NCI-H446 (cell line): Measurements from ENCODE around the gene PPA1.
"Not testable (repeated sequence)": the region's sequence is repeated elsewhere in the genome, so short reads cannot be mapped to it uniquely, and the experiment has no call there.

Experiments
- DNase-seq, 2 experiments: peaks; one replicate each; lab custom pipeline; 2025; lab: John Stamatoyannopoulos, UW

Gene PPA1

DNA sequence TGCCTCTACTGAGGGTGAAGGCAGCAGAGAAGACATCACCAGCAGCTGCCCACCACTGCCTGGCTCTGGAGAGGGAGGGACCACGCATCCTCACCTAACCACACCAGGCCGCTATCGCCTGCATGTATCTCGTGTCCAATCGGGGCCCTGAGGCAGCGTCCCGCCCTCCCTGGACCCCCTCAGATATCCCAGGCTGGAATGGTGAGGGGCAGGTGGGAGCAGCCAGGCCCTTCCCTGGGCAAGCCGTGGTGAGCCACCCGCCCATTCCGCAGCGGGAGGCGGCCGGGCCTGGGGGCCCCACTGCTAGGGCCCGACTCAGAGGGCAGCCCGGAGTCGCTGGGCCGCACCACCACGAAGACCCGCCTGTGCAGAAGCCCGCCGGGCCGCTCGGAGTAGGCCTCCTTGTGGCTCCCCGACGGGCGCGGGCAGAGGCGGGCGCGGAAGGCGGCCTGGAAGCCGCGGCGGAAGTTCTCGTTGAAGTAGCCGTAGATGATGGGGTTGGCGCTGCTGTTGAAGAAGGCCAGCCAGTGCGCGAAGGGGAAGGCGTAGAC is 21.6 kb upstream of the PPA1 start:
- no peak for DNase-seq

DNA sequence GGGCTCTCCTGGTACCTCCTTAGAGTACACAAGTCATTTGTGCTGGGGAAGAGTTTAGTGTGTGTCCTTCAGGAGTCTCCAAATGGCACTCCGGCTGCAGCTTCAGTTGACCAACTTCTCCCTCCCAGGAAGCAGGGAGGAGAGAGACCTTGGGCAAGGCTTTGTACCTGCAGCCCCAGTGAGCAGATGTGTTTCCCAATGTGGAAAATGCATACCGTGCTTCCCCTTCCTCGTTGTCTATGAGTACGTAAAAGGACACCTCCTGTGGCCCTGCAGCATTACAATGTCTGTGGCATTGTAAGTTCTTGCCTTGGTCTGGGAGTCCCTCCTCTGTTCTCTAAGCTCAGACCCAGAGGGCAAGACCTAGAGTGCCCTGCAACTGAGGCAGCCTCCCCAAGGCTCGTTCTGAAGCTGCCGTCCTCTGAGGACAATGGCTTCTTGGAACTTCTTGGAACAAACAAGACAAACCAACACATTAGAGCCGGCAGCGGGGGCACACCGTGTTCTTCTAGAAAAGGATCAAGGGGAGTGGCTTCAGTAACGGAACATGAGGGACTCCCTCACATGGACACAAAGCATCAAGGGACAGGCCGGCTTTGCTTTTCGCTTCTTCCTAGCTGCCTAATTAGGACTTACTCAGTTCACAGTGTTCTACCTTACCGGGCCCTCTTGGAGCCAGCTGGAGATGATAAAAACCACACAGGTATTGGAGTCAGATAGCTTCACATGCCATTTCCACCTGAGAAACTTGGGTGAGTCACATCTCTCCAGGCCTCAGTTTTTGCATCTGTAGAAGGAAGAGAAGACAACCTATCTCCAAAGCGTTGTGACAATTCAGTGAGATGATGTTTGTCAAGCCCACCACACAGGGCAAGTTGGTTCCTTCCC is 20.9 kb upstream of the PPA1 start:
- no peak for DNase-seq

DNA sequence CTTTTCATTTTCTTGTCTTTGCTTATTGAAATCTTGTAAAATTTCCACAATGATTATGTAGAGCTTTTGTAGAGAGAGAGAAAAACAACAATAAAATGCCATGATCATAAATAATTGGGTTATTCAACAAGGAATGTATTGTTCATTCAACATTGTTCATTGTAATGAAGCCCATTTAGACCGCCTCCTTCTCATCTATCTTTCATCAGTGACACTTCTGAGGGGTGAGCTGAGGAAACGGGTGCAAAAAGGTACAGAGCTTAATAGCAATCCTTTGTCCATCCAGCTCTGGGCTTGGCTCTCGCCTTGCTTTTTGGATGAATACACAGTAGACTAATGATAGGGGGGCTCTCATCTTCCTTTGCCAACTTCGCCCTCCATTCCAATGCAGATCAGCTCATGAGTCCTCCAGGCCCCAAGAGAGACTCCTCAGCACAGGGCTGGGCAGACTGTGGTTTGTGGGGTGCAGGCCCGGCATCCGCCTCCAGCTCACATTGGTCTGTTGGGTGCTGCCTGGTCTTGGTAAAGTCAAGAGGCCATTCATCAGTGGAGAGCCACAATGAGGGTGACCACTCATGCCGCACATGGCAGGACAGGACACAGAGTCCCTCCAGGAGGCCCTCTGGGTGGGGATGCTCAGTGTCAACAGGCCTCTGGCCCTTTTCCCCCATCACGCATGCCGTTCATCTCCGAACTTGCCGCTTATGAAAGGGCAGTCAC is 17.9 kb upstream of the PPA1 start:
- no peak for DNase-seq

DNA sequence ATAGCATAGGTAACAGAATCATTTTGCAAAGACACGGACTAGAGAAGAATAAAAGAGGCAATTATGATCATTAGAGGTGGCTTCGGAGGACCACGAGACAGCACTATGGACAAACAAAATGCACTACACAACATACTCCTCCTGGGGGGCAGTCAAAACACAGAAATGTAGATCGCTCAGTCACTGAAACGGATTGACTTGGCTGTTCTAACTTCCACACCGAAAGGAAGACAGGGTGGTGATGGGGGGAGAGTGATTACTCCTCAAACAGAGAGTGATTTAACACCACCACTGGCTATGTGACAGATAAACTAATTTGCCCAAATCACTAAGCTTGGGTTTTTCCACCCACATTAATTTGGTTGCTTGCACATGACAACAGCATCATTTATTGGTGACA is 14.1 kb upstream of the PPA1 start:
- DNase-seq = no peak

DNA sequence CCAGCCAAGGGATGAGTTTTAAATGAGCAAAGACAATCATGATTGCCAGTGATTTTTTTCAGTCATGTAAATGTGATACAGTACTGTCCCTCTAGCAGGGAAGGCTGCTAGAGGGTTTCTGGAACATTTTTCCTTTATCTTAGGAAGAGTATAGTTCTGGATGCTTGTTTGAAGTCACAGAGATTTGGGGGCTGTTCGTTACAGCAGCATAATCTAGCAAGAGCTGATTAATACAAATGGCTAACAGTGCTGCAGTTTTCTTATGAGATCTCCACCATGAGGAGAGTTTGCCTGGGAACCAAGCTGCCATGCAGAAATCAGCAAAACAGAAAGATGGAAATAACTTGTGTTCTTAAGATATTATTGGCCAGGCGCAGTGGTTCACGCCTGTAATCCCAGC is 7.9 kb upstream of the PPA1 start:
- DNase-seq = no peak

DNA sequence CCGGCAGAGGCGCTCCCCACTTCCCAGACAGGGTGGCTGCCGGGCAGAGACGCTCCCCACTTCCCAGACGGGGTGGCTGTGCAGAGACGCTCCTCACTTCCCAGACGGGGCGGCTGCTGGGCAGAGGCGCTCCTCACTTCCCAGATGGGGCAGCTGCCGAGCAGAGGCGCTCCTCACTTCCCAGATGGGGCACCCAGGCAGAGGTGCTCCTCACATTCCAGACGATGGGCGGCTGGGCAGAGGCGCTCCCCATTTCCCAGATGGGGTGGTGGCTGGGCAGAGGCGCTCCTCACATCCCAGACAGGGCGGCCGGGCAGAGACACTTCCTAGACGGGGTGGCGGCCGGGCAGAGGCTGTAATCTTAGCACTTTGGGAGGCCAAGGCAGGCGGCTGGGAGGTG is 6.8 kb upstream of the PPA1 start:
- not testable (repeated sequence) for DNase-seq

DNA sequence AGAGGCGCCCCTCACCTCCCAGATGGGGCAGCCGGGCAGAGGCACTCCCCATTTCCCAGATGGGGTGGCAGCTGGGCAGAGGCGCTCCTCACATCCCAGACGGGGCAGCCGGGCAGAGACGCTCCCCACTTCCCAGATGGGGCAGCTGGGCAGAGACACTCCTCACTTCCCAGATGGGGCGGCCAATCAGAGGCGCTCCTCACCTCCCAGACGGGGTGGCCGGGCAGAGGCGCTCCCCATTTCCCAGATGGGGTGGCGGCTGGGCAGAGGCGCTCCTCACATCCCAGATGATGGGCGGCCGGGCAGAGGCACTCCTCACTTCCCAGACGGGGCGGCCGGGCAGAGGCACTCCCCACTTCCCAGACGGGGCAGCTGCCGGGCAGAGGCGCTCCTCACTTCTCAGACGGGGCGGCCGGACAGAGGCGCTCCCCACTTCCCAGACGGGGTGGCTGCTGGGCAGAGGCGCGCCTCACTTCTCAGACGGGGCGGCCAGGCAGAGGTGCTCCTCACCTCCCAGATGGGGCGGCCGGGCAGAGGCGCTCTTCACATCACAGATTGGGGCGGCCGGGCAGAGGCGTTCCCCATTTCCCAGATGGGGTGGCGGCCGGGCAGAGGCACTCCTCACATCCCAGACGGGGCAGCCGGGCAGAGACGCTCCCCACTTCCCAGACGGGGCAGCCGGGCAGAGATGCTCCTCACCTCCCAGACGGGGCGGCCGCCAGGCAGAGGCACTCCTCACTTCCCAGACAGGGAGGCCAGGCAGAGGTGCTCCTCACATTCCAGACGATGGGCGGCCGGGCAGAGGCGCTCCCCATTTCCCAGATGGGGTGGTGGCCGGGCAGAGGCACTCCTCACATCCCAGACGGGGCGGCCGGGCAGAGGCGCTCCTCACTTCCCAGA is 6.1 kb upstream of the PPA1 start:
- DNase-seq = not testable (repeated sequence)

DNA sequence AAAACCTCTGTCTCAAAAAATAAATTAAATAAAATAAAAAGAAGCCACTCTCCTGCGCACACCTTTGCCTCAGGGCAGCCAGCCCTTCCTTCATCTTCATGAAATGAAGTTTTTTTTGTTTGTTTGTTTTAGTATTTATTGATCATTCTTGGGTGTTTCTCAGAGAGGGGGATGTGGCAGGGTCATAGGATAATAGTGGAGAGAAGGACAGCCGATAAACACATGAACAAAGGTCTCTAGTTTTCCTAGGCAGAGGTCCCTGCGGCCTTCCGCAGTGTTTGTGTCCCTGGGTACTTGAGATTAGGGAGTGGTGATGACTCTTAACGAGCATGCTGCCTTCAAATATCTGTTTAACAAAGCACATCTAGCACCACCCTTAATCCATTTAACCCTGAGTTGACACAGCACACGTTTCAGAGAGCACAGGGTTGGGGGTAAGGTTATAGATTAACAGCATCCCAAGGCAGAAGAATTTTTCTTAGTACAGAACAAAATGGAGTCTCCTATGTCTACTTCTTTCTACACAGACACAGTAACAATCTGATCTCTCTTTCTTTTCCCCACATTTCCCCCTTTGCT is 4.8 kb upstream of the PPA1 start:
- DNase-seq = not testable (repeated sequence)

DNA sequence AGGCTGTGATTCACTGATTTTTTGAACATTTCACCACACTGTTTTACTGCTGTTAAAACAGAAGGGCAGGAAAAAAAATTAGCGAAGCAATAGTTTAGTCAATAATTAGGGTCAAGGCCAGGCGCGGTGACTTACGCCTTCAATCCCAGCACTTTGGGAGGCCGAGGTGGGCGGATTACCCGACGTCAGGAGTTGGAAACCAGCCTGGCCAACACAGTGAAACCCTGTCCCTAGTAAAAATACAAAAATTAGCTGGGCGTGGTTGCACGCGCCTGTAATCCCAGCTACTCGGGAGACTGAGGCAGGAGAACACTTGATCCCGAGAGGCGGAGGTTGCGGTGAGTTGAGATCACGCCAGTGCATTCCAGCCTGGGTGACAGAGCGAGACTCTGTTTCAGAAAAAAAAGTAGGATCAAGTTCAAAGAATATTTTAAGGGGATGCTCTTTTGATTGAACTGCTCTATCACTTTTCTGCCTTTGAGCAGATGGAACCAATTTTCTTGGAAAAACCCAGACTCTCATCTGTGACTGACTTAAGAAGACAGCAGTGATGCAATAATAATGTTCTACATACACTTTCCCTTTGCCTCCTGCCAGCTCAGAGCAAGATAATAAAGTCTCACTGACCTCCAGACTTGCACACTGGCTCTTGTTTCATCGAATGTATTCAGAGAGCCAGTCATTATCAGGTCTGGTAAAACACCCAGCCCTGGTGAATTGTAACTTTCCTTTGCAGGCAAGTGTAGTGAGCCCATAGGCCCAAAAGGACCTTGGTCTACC is 1.6 kb upstream of the PPA1 start:
- no peak for DNase-seq

DNA sequence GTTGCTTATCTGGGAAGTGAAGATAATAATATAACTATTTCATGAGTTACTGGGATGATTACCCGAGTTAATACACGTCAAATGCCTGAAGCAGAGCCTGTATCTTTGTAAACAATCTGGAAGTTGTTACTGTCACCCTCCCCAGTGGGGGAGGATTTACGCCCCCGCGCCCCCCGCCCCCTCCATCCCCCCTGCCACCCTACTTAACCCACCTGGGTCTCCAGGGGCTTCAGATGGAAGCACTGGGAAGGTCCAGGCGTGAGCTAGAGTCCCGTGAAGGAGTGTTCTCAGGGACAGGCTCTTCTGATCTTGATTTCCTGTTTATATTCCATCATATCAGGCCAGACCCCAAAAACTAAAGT is 691 bp upstream of the PPA1 start:
- DNase-seq = no peak

DNA sequence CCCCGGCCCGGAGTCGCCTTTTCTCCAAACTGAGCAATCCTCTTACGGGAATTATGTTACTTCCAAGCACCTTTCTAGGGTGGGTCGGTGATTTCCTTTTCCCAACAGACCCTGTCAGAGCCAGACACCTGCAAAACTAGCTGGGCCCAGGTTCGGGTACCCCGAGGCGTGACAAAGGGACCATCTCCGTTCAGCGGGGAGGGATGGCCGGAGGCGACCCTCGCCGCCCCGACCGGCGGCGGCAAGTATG is 445 bp downstream of the PPA1 start:
- no peak for DNase-seq

DNA sequence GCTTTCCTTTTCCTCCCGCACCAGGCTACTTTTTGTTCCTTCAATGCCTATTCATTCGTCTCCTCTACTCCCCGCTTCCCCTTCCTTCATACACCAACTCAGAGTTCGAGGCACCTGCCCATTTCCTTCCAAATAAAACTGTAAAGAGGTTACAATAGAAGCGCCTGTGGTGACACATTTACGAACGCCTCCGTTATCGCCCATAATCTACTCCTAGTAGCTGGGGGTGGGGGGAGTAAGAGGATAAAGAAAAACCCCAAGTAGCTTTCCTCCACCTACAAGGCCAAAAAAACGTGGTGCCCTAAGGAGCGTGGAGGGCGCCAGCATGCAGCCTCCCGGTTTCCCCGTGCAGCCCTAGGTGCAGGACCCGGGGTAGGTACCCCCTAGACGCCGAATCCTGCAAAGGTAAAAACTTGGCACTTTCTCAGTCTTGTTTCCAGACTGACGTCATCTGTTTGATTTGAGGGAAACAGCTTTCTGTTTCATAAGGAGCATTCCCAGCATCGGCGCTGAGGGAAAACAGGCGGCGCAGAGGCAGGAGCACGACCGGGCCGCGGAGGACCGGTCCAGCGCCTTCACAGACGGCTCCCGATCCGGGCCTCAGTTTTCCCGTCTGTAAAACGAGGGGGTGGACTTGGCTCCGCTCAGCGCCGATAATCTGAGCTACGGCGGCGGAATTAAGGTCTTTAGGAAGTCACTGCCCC is 922 bp downstream of the PPA1 start:
- no peak for DNase-seq

DNA sequence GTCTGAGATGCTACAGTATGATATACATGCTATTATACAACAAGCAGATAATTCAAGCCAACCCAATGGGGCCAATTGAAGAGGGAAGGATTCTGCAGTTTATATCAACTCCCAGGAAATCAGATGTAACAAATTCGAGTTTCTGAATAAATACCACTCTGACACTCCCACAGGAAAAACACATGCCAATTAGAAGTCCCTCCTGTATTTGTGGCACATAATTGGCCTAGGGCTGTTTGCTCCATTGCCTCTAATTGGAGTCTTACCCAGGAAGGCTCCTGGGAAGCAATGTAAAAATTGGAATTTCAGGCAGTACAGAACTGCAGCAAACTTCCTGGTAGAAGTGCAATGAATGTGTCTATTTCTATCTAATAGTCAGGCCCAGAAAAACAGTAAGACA is 4.7 kb downstream of the PPA1 start:
- DNase-seq = no peak

DNA sequence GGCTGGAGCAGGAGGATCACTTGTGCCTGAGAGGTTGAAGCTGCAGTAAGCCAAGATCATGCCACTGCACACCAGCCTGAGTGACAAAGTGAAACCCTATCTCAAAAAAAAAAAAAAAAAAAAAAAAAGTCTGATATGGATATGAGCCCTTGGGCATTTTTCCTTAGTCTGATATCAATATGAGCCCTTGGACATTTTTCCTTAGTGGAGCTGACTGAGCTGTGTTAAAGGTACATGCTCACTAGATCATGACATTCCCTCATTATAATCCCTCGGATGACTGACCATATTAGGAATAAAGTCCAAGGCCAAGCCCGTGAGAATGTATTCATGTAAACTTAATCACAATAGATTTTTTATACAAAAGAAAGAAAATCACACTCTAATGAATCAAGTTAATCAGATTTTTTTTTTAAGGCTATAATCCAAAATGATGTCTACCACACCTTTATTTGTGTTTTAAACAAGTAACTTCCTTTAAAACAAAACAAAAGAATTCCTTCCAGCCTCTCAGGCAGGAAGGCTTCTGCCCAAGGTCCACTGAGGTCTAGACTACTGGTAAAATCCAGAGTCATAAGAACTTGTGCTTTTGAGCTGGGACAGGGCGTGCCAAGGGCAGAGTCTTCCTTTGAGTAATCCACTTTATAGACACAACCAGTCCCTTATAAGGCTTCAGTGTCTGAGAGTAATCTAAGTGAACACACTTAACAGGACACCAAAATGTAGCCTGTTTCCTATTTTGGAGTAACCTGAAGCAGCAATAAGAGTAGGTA is 5.5 kb downstream of the PPA1 start:
- DNase-seq = no peak

DNA sequence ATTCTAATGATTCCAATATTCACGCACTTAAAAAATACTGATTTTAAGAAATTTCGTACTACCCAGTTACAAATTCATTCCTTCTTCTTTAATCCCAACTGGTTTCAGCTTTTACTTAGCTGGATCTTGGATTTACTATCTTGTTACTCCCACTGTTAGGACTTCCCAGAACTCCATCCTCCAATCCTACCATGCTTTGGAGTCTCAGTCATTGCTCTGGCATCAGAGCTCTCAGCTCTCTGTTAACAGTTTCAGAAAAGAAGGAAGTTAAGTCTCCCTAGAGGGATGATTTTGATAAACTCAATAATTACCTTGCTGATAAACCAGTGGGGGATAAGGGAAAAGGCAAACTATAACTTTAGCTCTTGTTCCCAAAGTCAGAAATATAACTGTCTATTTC is 9.5 kb downstream of the PPA1 start:
- no peak for DNase-seq

DNA sequence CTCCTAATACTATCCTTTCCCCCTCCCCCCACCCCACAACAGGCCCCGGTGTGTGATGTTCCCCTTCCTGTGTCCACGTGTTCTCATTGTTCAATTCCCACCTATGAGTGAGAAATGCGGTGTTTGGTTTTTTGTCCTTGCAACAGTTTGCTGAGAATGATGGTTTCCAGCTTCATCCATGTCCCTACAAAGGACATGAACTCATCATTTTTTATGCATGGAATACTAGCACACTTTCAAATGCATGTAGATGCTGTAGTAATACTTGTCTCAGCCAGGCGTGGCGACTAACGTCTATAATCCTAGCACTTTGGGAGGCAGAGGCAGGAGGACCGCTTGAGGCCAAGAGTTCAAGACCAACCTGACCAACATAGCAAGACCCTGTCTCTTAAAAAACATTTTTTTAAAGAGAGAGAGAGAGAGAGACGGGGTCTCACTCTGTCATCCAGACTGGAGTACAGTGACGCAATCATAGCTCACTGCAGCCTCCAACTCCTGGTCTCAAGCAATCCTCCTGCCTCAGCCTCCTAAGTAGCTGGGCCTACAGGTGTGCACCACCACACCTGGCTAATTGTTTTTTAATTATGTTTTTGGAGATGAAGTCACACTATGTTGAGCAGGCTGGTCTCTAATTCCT is 10.3 kb downstream of the PPA1 start:
- not testable (repeated sequence) for DNase-seq

DNA sequence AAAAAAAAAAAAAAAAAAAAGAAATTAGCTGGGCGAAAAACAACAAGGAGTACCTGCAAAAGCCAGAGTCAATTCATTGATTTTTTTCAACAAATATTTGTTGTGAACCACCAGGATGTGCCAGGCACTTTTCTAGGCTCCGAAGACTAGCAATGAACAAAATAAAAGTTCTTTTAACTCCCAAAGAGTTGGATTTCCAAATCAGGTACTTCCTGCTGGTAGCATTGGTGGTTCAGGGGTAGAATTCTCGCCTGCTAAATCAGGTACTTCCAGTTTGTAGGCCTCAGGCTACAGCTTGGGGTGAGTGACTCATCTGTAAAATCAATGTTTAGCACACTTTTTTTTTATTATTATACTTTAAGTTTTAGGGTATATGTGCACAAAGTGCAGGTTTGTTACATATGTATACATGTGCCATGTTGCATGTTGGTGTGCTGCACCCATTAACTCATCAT is 10.9 kb downstream of the PPA1 start:
- DNase-seq = no peak

DNA sequence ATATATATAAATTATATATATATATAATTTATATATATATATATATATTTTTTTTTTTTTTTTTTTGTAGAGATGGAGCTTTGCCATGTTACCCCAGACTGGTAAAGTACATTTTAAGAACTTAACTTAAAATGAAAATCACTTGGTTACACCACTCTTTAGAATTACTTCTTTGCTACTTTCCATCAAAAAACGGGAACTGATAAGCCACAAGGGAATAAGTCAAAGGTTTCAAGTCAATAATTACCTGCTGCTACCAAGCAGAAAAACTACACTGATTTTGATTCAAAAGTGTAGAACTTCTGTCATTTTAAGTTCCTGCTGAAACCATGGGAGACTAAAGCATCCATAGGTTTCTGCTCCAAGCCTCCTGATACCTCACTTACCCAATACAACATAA is 12.2 kb downstream of the PPA1 start:
- no peak for DNase-seq

DNA sequence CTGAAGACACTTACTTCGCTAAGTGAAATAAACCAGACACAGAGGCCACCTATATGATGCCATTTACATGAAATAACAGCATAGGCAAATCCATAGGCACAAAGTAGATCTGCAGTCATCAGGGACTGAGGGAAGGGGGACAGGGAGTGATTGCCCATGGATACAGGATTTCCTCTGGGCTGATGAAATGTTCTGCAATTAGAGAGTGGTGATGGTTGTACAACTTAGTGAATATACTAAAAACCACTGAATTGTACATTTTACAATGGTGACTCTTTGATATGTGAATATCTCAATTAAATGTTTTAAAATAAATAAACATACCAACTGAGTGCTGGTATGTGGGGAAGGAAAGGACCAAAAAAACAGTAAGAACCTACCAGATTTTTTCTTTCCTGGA is 20.4 kb downstream of the PPA1 start:
- no peak for DNase-seq
